Measurements from ENCODE around the gene MSX2.

The MSX2 gene

GRCh38 chr5:174745590-174746103 lies 21.3 kb downstream of the MSX2 start:
- no peak for ATAC-seq
- TF ChIP-seq PPARA (CRISPR knock-in tag; IDR thresholded peaks at IDR 0.05; ENCODE audit: borderline replicate concordance) = no peak
- no peak for TF ChIP-seq ZNF8 (CRISPR knock-in tag; IDR thresholded peaks at IDR 0.05)
- TF ChIP-seq ZFP30 (CRISPR knock-in tag; IDR thresholded peaks at IDR 0.05) = no peak

GRCh38 chr5:174750711-174751110 lies 26.3 kb downstream of the MSX2 start:
- peak; percentile 58 for ATAC-seq
- TF ChIP-seq PATZ1 (CRISPR knock-in tag; IDR thresholded peaks at IDR 0.05; ENCODE audit: borderline replicate concordance) = no peak
- no peak for TF ChIP-seq SNAI2 (CRISPR knock-in tag; IDR thresholded peaks at IDR 0.05)
- TF ChIP-seq ZFP30 (CRISPR knock-in tag; IDR thresholded peaks at IDR 0.05) = no peak
- no peak for TF ChIP-seq CSRNP3 (CRISPR knock-in tag; IDR thresholded peaks at IDR 0.05)
- TF ChIP-seq BACH2 (CRISPR knock-in tag; IDR thresholded peaks at IDR 0.05; ENCODE audit: borderline replicate concordance) = no peak
- TF ChIP-seq OSR1 (CRISPR knock-in tag; IDR thresholded peaks at IDR 0.05) = no peak
- TF ChIP-seq TCF4 (CRISPR knock-in tag; IDR thresholded peaks at IDR 0.05; ENCODE audit: borderline replicate concordance) = no peak
- no peak for TF ChIP-seq PPARA (CRISPR knock-in tag; IDR thresholded peaks at IDR 0.05; ENCODE audit: borderline replicate concordance)
- TF ChIP-seq ARNTL (CRISPR knock-in tag; IDR thresholded peaks at IDR 0.05; ENCODE audit: borderline replicate concordance, low read depth) = no peak
- TF ChIP-seq TOX (CRISPR knock-in tag; IDR thresholded peaks at IDR 0.05; ENCODE audit: borderline replicate concordance) = no peak
- no peak for TF ChIP-seq ZFP3 (CRISPR knock-in tag; IDR thresholded peaks at IDR 0.05)
- no peak for TF ChIP-seq ZNF565 (CRISPR knock-in tag; conservative IDR thresholded peaks at IDR 0.05; ENCODE audit: low read depth)
- no peak for TF ChIP-seq ESRRG (CRISPR knock-in tag; IDR thresholded peaks at IDR 0.05)
- no peak for TF ChIP-seq ZC3H10 (CRISPR knock-in tag; IDR thresholded peaks at IDR 0.05)
- no peak for TF ChIP-seq CSDC2 (CRISPR knock-in tag; IDR thresholded peaks at IDR 0.05)
- no peak for TF ChIP-seq RARB (CRISPR knock-in tag; IDR thresholded peaks at IDR 0.05)
- TF ChIP-seq ZNF70 (CRISPR knock-in tag; IDR thresholded peaks at IDR 0.05) = no peak
- no peak for TF ChIP-seq GLIS3 (CRISPR knock-in tag; IDR thresholded peaks at IDR 0.05)

- ATAC-seq = peak; percentile 62
- TF ChIP-seq ZNF565 (CRISPR knock-in tag; conservative IDR thresholded peaks at IDR 0.05; ENCODE audit: low read depth) (no peak), ESRRG (CRISPR knock-in tag; IDR thresholded peaks at IDR 0.05) (no peak), ZNF70 (CRISPR knock-in tag; IDR thresholded peaks at IDR 0.05) (no peak), BACH2 (CRISPR knock-in tag; IDR thresholded peaks at IDR 0.05; ENCODE audit: borderline replicate concordance) (no peak), OSR1 (CRISPR knock-in tag; IDR thresholded peaks at IDR 0.05) (no peak), TSHZ2 (CRISPR knock-in tag; IDR thresholded peaks at IDR 0.05) (no peak), ARNTL (CRISPR knock-in tag; IDR thresholded peaks at IDR 0.05; ENCODE audit: borderline replicate concordance, low read depth) (no peak), POU6F1 (CRISPR knock-in tag; IDR thresholded peaks at IDR 0.05; ENCODE audit: borderline replicate concordance, low read depth) (no peak), PATZ1 (CRISPR knock-in tag; IDR thresholded peaks at IDR 0.05; ENCODE audit: borderline replicate concordance) (no peak), ISL1 (CRISPR knock-in tag; IDR thresholded peaks at IDR 0.05) (no peak), CREB5 (CRISPR knock-in tag; IDR thresholded peaks at IDR 0.05; ENCODE audit: low read depth) (no peak), SNAI2 (CRISPR knock-in tag; IDR thresholded peaks at IDR 0.05) (no peak), PPARA (CRISPR knock-in tag; IDR thresholded peaks at IDR 0.05; ENCODE audit: borderline replicate concordance) (no peak), ZNF8 (CRISPR knock-in tag; IDR thresholded peaks at IDR 0.05) (no peak), RARB (CRISPR knock-in tag; IDR thresholded peaks at IDR 0.05) (no peak), CSDC2 (CRISPR knock-in tag; IDR thresholded peaks at IDR 0.05) (no peak), TCF4 (CRISPR knock-in tag; IDR thresholded peaks at IDR 0.05; ENCODE audit: borderline replicate concordance) (no peak), ZFP30 (CRISPR knock-in tag; IDR thresholded peaks at IDR 0.05) (no peak)
Observed at GRCh38 chr5:174751154-174752000, 27.0 kb downstream of the MSX2 start.

Measured in SK-N-SH treated with all-trans-retinoic acid at 6 μM for 48 hours (cell line).